Uterus (tissue), 2 donors: Measurements from ENCODE around the gene AFG1L.

Experiments
- CTCF ChIP-seq, 4 experiments: fragments of 200-600 bp in 2 of 4; fragments of 450-650 bp in 2 of 4; sonication (generic) in 2 of 4; IDR thresholded peaks; one replicate each; pipeline ENCODE4 v1.5.1; 2016 to 2019; ENCODE audit warnings: antibody characterized with exemption in 4 of 4, mild to moderate bottlenecking in 2 of 4, moderate library complexity in 1 of 4
- POLR2A ChIP-seq, 2 donors: fragments of 450-650 bp; IDR thresholded peaks; one replicate each; pipeline ENCODE4 v1.6.1; 2016; ENCODE audit warnings: antibody characterized with exemption in 2 of 2, mild to moderate bottlenecking in 1 of 2, moderate library complexity in 1 of 2

- TF ChIP-seq POLR2A (IDR thresholded peaks at IDR 0.05) = no peak
- TF ChIP-seq CTCF (IDR thresholded peaks at IDR 0.05) = no peak
Measured at GRCh38 chr6:108455688-108456087, 160.8 kb downstream of the AFG1L start.
